PC-3 (cell line): ENCODE results near the gene CTTNBP2.

Experiments
- EZH2 ChIP-seq: fragments of 300-600 bp; sonication (generic); IDR thresholded peaks from one replicate; pipeline ENCODE4 v1.6.1; 2017; ENCODE audit warnings: antibody characterized with exemption, mild to moderate bottlenecking, low read length; ENCODE audit not compliant: unreplicated experiment
- EZH2phosphoT487 ChIP-seq: fragments of 300-600 bp; sonication (generic); IDR thresholded peaks from 2 replicates; pipeline ENCODE4 v1.6.1; 2018; ENCODE audit warnings: mild to moderate bottlenecking, antibody characterized with exemption, low read length, borderline replicate concordance
- TF ChIP-seq, protein P1 (sequence below): fragments of 300-600 bp; sonication (generic); conservative IDR thresholded peaks from 2 replicates; pipeline ENCODE4 v1.5.1; 2017; ENCODE audit warnings: antibody characterized with exemption, low read depth, mild to moderate bottlenecking, low read length

DNA sequence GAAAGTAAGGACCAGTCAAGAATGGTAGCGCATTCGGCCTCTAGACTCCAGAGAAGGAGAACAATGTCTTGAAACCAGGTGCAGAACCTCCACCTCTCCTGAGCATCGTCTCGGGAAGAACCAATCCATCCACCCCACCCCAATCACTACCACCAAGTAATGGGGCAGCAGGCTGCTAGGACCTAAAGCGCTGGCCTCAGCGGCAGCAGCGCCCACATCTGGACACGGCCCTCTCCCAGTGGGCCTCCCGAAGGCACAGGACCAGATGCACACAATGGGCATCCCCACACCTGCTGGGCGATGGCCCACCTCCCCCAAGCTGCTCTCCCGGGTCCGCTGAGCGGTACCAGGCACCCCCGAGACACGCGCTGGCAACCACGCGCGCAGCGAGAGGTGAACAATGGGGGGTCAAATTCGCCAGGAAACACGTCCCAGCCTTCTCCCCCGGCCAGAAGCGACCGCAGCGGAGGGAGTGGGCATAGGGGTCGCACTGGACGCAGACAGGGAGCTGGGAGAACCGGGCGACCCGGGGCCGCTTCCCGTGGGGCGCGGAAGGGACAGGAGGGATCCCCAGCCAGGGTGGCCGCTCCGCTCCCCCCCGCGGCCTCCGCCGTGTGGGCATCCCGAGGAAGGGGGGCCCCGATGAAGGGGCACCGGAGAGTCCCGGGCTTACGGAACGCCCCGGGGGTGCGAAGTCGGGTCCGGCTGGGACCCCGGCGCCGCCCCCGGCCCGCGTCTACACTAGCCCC is 506 bp downstream of the CTTNBP2 start:
- TF ChIP-seq, protein P1, sequence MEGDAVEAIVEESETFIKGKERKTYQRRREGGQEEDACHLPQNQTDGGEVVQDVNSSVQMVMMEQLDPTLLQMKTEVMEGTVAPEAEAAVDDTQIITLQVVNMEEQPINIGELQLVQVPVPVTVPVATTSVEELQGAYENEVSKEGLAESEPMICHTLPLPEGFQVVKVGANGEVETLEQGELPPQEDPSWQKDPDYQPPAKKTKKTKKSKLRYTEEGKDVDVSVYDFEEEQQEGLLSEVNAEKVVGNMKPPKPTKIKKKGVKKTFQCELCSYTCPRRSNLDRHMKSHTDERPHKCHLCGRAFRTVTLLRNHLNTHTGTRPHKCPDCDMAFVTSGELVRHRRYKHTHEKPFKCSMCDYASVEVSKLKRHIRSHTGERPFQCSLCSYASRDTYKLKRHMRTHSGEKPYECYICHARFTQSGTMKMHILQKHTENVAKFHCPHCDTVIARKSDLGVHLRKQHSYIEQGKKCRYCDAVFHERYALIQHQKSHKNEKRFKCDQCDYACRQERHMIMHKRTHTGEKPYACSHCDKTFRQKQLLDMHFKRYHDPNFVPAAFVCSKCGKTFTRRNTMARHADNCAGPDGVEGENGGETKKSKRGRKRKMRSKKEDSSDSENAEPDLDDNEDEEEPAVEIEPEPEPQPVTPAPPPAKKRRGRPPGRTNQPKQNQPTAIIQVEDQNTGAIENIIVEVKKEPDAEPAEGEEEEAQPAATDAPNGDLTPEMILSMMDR, result no peak
- no peak for TF ChIP-seq EZH2
- TF ChIP-seq EZH2phosphoT487, result no peak
